Lower leg skin (tissue), 4 donors: ENCODE measurements around the gene MAGEA9. TPM values are rescaled to one million over a fixed set of nuclear protein-coding genes. Genes with fewer than 3 reads are reported as not detected.
"Not testable (repeated sequence)": the region's sequence is repeated elsewhere in the genome, so short reads cannot be mapped to it uniquely, and the experiment has no call there.

Experiments used
- DNase-seq, 2 donors: peaks; one replicate each; pipeline ENCODE4 v3.0.0-alpha.2; 2019; ENCODE audit warnings: low spot score in 2 of 2
- H3K4me3 ChIP-seq: fragments of 200-600 bp; sonication (generic); 2 replicates; pipeline ENCODE4 v1.5.1; 2017; ENCODE audit warnings: mild to moderate bottlenecking, low read depth; ENCODE audit not compliant: poor library complexity, severe bottlenecking
- POLR2A ChIP-seq, 2 donors: fragments of 450-650 bp; IDR thresholded peaks; one replicate each; pipeline ENCODE4 v1.6.1; 2016 to 2017; ENCODE audit warnings: antibody characterized with exemption in 2 of 2, mild to moderate bottlenecking in 1 of 2, moderate library complexity in 1 of 2
- WGBS, 2 donors: methylation state at CpG; one replicate each; pipeline ENCODE4 v1.1.5; 2018; 5-methylcytosine and 5-hydroxymethylcytosine counted together
- intact Hi-C: fragments of 100-400 bp; cut with DNase I; formaldehyde crosslinking; loops from one replicate; pipeline ENCODE4 v1.15.0; 2023; ENCODE audit warnings: low total_unique reads
- total RNA-seq, 4 donors: library from RNA; depleted of rRNA; stranded (reverse); fragments of >200 nt; gene quantifications; one replicate each; pipeline ENCODE4 v1.1.0, GENCODE V29; 2016
- TF ChIP-seq, protein P1 (sequence below), 3 donors: fragments of 450-650 bp; IDR thresholded peaks; one replicate each; pipeline ENCODE4 v1.5.1; 2016; ENCODE audit warnings: antibody characterized with exemption in 3 of 3, mild to moderate bottlenecking in 3 of 3, moderate library complexity in 2 of 3

MAGEA9 gene
- total RNA-seq, 4 donors from 2014 or later = not detected

DNA sequence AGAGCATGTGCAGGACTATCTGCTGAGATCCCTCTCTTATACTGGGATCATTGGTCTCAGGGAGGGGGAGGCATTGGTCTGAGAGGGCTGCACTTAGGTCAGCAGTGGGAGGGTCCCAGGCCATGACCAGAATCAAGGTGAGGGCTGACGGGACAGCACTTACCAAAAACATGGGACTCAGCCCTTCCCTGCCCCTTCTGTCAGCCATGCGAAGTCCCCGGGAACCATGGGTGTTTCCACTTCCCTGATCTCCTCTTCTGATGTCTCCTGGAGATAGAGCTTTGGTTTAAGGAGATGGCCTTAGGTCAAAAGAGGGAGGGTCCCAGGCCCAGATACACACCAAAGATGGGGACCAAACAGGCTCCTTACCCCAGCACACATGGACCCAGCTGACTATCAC, 20.8 kb upstream of the MAGEA9 start:
- DNase-seq = peak in 1 of 2 donors; percentile 23
- H3K4me3 ChIP-seq = no peak overlapping the region
- TF ChIP-seq, protein P1, sequence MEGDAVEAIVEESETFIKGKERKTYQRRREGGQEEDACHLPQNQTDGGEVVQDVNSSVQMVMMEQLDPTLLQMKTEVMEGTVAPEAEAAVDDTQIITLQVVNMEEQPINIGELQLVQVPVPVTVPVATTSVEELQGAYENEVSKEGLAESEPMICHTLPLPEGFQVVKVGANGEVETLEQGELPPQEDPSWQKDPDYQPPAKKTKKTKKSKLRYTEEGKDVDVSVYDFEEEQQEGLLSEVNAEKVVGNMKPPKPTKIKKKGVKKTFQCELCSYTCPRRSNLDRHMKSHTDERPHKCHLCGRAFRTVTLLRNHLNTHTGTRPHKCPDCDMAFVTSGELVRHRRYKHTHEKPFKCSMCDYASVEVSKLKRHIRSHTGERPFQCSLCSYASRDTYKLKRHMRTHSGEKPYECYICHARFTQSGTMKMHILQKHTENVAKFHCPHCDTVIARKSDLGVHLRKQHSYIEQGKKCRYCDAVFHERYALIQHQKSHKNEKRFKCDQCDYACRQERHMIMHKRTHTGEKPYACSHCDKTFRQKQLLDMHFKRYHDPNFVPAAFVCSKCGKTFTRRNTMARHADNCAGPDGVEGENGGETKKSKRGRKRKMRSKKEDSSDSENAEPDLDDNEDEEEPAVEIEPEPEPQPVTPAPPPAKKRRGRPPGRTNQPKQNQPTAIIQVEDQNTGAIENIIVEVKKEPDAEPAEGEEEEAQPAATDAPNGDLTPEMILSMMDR (IDR thresholded peaks at IDR 0.05) = no peak
- TF ChIP-seq POLR2A (IDR thresholded peaks at IDR 0.05) = no peak
- 77 to 93% methylated on average over 3 of the region's 3 CpGs for WGBS, 2 donors
- intact Hi-C loops = no loop called here

DNA sequence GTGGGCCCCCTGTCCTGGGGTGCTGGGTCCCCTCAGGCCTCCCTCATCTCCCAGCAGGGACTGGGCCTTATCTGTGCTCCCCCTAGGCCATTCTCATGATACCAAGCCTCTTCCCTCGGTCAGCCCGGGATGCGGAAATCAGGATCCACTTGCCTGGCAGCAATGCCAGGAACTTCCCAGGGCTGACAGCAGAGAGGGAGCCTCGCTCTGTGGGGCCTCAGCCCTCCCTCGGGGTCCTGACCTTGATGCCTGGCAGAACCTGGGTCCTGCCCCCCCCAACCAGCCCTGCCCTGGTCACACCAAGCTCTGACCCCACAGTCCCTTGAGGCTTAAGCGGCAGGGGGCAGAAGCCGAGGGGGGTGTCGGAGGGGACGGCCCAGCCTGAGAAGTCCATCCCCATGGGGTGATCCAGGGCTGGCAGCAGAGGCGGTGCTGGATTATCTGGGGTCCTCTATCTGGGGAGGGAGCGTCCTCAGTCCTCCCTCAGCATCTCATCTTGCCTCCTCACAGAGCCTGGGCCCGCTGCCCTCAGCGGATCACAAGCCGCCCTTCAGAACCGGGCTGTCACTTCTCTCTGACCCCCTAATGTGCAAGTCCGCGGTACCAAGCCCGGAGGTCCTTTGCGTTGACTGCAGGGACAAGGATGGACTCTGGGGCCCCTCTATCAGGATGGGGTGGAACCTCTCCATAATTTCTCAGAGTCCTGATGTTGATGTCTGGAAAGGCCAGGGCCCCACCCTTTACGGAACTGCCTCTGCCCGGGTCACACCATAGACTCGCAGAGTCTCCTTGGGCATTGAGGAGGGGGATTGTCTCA, 19.7 kb upstream of the MAGEA9 start:
- H3K4me3 ChIP-seq, intact Hi-C loops: not testable (repeated sequence)
- WGBS, 2 donors = 90 to 100% methylated on average over 6 to 22 of the region's 22 CpGs
- peak in 1 of 2 donors; percentile 70 for DNase-seq

DNA sequence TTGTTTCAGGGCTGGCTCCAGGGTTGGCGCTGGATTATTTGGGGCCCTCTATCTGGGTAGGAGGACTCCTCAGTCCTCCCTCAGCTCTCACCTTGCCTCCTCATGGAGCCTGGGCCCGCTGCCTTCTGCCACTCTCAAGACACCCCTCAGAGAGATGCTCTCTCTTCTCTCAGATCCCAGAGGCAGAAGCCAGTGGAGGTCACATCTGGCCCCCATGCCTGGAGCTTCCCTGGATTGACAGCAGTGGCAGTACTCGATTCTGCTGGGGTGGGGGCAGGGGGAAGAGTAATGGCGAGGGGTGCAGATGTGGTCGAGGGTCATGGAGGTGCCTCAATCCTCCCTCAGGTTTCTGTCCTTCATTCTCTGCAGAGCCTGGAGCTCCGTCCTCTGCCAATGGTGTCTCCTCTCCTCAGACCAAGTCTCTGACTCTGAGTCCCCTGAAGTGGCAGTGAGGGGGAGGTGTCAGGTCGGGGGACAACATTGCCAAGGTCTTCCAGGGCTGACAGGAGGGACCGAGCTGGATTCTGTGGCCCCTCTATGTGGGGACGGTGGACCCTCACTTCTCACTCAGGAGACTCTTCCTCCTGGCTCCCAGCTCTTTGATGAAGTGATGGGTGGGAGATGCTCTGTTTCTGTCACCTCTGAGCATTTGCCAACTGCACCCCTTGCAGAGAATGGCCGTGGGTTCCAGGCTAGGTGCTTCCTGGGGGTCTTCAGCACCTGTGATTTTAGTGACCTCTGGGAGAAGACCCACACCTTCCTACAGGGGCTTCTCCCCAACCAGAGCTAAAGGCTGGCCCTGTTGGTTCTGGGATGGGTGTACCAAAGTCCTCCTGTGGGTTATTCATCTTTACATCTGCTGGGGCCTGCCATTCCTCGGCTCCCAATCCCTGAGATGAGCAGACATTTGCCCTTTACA, 18.8 kb upstream of the MAGEA9 start:
- WGBS, 2 donors = 66 to 78% methylated on average over 9 to 10 of the region's 11 CpGs
- TF ChIP-seq POLR2A (IDR thresholded peaks at IDR 0.05) = no peak
- TF ChIP-seq, protein P1 (IDR thresholded peaks at IDR 0.05) = no peak
- H3K4me3 ChIP-seq = no peak overlapping the region
- intact Hi-C loops = no loop called here
- DNase-seq = peak in 1 of 2 donors; percentile 68

DNA sequence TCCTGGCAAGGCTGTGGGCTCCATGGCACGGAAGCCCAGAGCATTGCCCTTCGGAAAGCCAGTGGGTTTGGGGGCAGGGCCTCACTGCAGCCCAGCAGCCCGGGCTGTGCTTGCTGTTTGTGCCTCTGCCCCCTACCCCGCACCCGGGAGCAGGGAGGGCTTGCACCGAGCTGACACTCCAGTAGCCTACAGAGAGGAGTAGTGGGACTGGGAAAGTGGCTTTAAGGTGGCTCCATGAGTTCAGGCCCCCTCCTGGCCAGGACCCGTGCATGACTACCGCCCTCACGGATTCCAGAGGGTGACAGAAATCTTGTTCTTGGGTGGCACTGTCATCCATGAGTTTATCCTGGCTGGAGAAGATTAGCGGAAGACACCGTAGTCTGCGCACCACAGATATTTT, 11.4 kb upstream of the MAGEA9 start:
- DNase-seq = peak in 1 of 2 donors; percentile 39
- 96 to 100% methylated on average over 2 to 4 of the region's 12 CpGs for WGBS, 2 donors
- H3K4me3 ChIP-seq, intact Hi-C loops: not testable (repeated sequence)

DNA sequence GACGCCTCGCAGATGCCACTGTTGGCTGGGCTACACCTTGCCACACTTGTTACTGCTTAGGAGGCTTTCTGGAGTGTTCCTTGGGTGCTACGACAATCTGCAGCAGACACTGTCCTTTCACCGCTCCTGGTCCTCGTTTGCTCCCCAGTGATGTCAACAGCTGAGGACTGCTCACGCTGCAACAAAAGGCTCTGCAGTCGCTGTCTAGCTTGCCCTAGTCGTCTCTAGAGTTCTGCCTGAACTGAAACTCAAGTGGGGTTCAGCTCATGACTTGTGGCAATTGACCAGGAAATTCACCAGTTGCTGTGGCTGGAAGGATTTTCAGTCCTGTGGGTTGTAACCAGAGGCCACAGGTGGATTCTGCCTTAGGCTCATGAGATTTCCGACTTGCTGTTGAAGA, 8.7 kb upstream of the MAGEA9 start:
- intact Hi-C loops, DNase-seq, H3K4me3 ChIP-seq: not testable (repeated sequence)
- WGBS, 2 donors = no CpG with 5 or more reads among the region's 9 CpGs

DNA sequence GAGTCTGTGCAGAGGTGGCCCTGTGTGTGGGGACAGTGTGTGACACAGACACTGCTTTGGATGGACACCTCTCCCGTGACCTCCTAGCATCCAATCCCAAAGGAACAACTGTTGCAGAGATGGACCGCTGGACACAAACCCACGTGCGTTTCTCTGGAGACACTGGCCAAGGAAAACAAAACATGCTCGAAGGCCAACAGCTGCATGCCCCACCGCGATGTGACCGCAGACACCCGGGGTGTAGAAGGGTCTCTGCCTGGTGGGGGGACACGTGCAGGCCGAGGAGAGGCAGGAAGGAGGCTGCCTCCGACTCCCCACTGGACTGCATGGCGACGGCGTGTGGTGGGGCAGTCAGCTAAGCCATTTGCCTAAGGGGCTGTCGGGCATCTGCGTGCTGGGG, 8.0 kb upstream of the MAGEA9 start, which contains the start of gene HSFX1:
Gene HSFX1 (plus strand): TSS at position 301 of the 400 bp plus-strand sequence. CDS start 614 bp downstream, outside the sequence.
- WGBS, 2 donors = no CpG with 5 or more reads among the region's 17 CpGs
- DNase-seq, intact Hi-C loops, H3K4me3 ChIP-seq: not testable (repeated sequence)

DNA sequence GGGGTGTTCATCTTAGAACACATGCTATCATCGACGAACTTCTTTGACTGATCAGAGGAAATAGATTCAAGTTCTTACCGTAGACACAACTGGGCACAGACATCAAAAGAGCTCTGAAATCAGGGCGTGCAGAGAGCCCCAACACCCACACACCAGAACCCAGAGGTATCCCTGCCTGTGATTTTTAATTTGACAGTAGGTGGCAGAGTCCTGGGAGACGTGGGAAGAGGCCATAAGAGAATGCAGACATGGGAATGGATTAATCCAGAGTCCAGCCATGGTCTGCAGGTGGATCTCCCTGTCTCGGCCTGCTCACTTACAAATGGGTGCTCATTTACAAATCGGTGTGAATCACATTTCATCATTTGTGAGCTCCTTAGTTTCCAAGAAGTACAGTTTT, 3.7 kb upstream of the MAGEA9 start:
- no CpG with 5 or more reads among the region's 7 CpGs for WGBS, 2 donors

DNA sequence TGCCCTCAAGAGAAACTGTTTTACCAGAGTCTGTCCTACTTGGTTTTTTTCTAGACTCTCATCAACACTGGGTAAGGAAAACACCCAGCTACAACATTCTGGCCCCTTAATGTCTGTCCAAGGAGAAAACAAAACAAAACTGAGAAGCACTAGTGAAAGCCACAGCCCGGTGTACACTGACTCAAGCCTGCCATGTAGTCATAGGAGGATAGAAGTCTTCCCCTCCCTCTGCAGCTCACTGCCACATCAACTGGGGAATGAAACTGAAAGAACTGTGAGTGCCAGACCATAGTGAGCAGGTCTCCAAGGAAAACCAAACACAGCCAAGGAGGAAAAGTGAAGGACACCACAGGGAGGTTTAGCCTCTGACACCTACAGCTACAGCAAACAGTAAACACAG, 13.8 kb downstream of the MAGEA9 start:
- no CpG with 5 or more reads among the region's 1 CpG for WGBS, 2 donors
- intact Hi-C loops, H3K4me3 ChIP-seq, DNase-seq: not testable (repeated sequence)

More for the DNA sequence above, 3.7 kb upstream of the MAGEA9 start:
- intact Hi-C loops, H3K4me3 ChIP-seq, DNase-seq: not testable (repeated sequence)
